ENCODE data around the gene ARHGAP10. TPM values are rescaled to one million over a fixed set of nuclear protein-coding genes. Genes with fewer than 3 reads are reported as not detected.

Gene ARHGAP10
- total RNA-seq, 2 donors from 2014 or later: 14.6 to 23.3 TPM

- no peak for ATAC-seq
- Mint-ChIP-seq H3K27ac (no peak overlapping the region), H3K27me3 (no peaks in the 10 kb centered on the region), H3K36me3 (ENCODE audit: low read depth) (no peaks in the 10 kb centered on the region), H3K4me3 (no peak overlapping the region), H3K4me1 (peaks cover 3% of the 10 kb centered on the region)
- no peak for DNase-seq
- no peaks in the 10 kb centered on the region for H3K9me3 ChIP-seq (ENCODE audit: control insufficient read depth, low read length, poor library complexity, severe bottlenecking)
Measured at GRCh38 chr4:147847751-147848590, 116.1 kb downstream of the ARHGAP10 start.

GRCh38 chr4:147848634-147849033 is 116.7 kb downstream of the ARHGAP10 start:
- no peak for ATAC-seq
- Mint-ChIP-seq H3K4me3 (no peak overlapping the region), H3K27me3 (no peaks in the 10 kb centered on the region), H3K4me1 (no peaks in the 10 kb centered on the region), H3K27ac (peak overlapping the region; percentile 2), H3K36me3 (ENCODE audit: low read depth) (no peaks in the 10 kb centered on the region)
- H3K9me3 ChIP-seq (ENCODE audit: control insufficient read depth, low read length, poor library complexity, severe bottlenecking): no peaks in the 10 kb centered on the region
- DNase-seq: no peak

- no peak overlapping the region for H3K4me3 Mint-ChIP-seq
- DNase-seq: no peak
- no peaks in the 10 kb centered on the region for H3K9me3 ChIP-seq (ENCODE audit: control insufficient read depth, low read length, poor library complexity, severe bottlenecking)
- no peaks in the 10 kb centered on the region for H3K27me3 Mint-ChIP-seq
- H3K27ac Mint-ChIP-seq: no peak overlapping the region
- no peak for ATAC-seq
- H3K36me3 Mint-ChIP-seq (ENCODE audit: low read depth): no peaks in the 10 kb centered on the region
- no peaks in the 10 kb centered on the region for H3K4me1 Mint-ChIP-seq
Measured at GRCh38 chr4:147851135-147851534, 119.2 kb downstream of the ARHGAP10 start.

- ATAC-seq (no peak), DNase-seq (no peak)
- peaks cover 3% of the 10 kb centered on the region for H3K36me3 Mint-ChIP-seq (ENCODE audit: low read depth)
- H3K27ac Mint-ChIP-seq: no peak overlapping the region
- H3K9me3 ChIP-seq (ENCODE audit: control insufficient read depth, low read length, poor library complexity, severe bottlenecking): no peaks in the 10 kb centered on the region
- H3K4me1 Mint-ChIP-seq: no peaks in the 10 kb centered on the region
- no peaks in the 10 kb centered on the region for H3K27me3 Mint-ChIP-seq
- no peak overlapping the region for H3K4me3 Mint-ChIP-seq
Measured at GRCh38 chr4:147853706-147854105, 121.8 kb downstream of the ARHGAP10 start.

GRCh38 chr4:147854154-147854553 is 122.3 kb downstream of the ARHGAP10 start:
- DNase-seq: no peak
- H3K27ac Mint-ChIP-seq: no peak overlapping the region
- no peak overlapping the region for H3K4me3 Mint-ChIP-seq
- H3K4me1 Mint-ChIP-seq: no peaks in the 10 kb centered on the region
- ATAC-seq: no peak
- no peaks in the 10 kb centered on the region for H3K9me3 ChIP-seq (ENCODE audit: control insufficient read depth, low read length, poor library complexity, severe bottlenecking)
- peaks cover 6% of the 10 kb centered on the region for H3K36me3 Mint-ChIP-seq (ENCODE audit: low read depth)
- H3K27me3 Mint-ChIP-seq: no peaks in the 10 kb centered on the region

GRCh38 chr4:147855571-147856009 is 123.7 kb downstream of the ARHGAP10 start:
- peaks cover 6% of the 10 kb centered on the region for H3K36me3 Mint-ChIP-seq (ENCODE audit: low read depth)
- ATAC-seq: no peak
- H3K4me1 Mint-ChIP-seq: no peaks in the 10 kb centered on the region
- no peaks in the 10 kb centered on the region for H3K27me3 Mint-ChIP-seq
- no peaks in the 10 kb centered on the region for H3K9me3 ChIP-seq (ENCODE audit: control insufficient read depth, low read length, poor library complexity, severe bottlenecking)
- H3K4me3 Mint-ChIP-seq: no peak overlapping the region
- no peak for DNase-seq
- H3K27ac Mint-ChIP-seq: peak overlapping the region; percentile 39

GRCh38 chr4:147860960-147861359 is 129.1 kb downstream of the ARHGAP10 start:
- no peaks in the 10 kb centered on the region for H3K9me3 ChIP-seq (ENCODE audit: control insufficient read depth, low read length, poor library complexity, severe bottlenecking)
- no peak overlapping the region for H3K4me3 Mint-ChIP-seq

GRCh38 chr4:147862043-147862692 is 130.3 kb downstream of the ARHGAP10 start:
- no peak for DNase-seq
- H3K36me3 Mint-ChIP-seq (ENCODE audit: low read depth): peaks cover 7% of the 10 kb centered on the region
- no peak overlapping the region for H3K27ac Mint-ChIP-seq
- no peak overlapping the region for H3K4me3 Mint-ChIP-seq
- no peak for ATAC-seq
- peaks cover 2% of the 10 kb centered on the region for H3K4me1 Mint-ChIP-seq
- H3K9me3 ChIP-seq (ENCODE audit: control insufficient read depth, low read length, poor library complexity, severe bottlenecking): no peaks in the 10 kb centered on the region
- no peaks in the 10 kb centered on the region for H3K27me3 Mint-ChIP-seq

More at GRCh38 chr4:147860960-147861359, 129.1 kb downstream of the ARHGAP10 start:
- Mint-ChIP-seq H3K36me3 (ENCODE audit: low read depth) (peaks cover 6% of the 10 kb centered on the region), H3K27ac (no peak overlapping the region), H3K27me3 (no peaks in the 10 kb centered on the region), H3K4me1 (peaks cover 2% of the 10 kb centered on the region)
- ATAC-seq (no peak), DNase-seq (no peak)

GRCh38 chr4:147863111-147863747 is 131.3 kb downstream of the ARHGAP10 start:
- ATAC-seq (no peak), DNase-seq (no peak)
- Mint-ChIP-seq H3K4me3 (no peak overlapping the region), H3K27ac (no peak overlapping the region), H3K36me3 (ENCODE audit: low read depth) (peaks cover 9% of the 10 kb centered on the region), H3K27me3 (no peaks in the 10 kb centered on the region), H3K4me1 (peaks cover 2% of the 10 kb centered on the region)
- H3K9me3 ChIP-seq (ENCODE audit: control insufficient read depth, low read length, poor library complexity, severe bottlenecking): no peaks in the 10 kb centered on the region

GRCh38 chr4:147863808-147864472 is 132.1 kb downstream of the ARHGAP10 start:
- no peak overlapping the region for H3K4me3 Mint-ChIP-seq
- peaks cover 2% of the 10 kb centered on the region for H3K4me1 Mint-ChIP-seq
- DNase-seq (no peak), ATAC-seq (no peak)
- no peaks in the 10 kb centered on the region for H3K9me3 ChIP-seq (ENCODE audit: control insufficient read depth, low read length, poor library complexity, severe bottlenecking)
- H3K27ac Mint-ChIP-seq: no peak overlapping the region
- no peaks in the 10 kb centered on the region for H3K27me3 Mint-ChIP-seq
- H3K36me3 Mint-ChIP-seq (ENCODE audit: low read depth): peaks cover 4% of the 10 kb centered on the region

- peaks cover 3% of the 10 kb centered on the region for H3K36me3 Mint-ChIP-seq (ENCODE audit: low read depth)
- H3K27me3 Mint-ChIP-seq: no peaks in the 10 kb centered on the region
- DNase-seq (no peak), ATAC-seq (no peak)
- H3K27ac Mint-ChIP-seq: no peak overlapping the region
- no peaks in the 10 kb centered on the region for H3K9me3 ChIP-seq (ENCODE audit: control insufficient read depth, low read length, poor library complexity, severe bottlenecking)
- peaks cover 4% of the 10 kb centered on the region for H3K4me1 Mint-ChIP-seq
- H3K4me3 Mint-ChIP-seq: no peak overlapping the region
Measured at GRCh38 chr4:147864607-147865006, 132.7 kb downstream of the ARHGAP10 start.

- DNase-seq (no peak), ATAC-seq (no peak)
- Mint-ChIP-seq H3K27ac (peak overlapping the region; percentile 59), H3K36me3 (ENCODE audit: low read depth) (peaks cover 3% of the 10 kb centered on the region), H3K4me3 (no peak overlapping the region), H3K4me1 (peaks cover 4% of the 10 kb centered on the region), H3K27me3 (no peaks in the 10 kb centered on the region)
- no peaks in the 10 kb centered on the region for H3K9me3 ChIP-seq (ENCODE audit: control insufficient read depth, low read length, poor library complexity, severe bottlenecking)
Measured at GRCh38 chr4:147865926-147866325, 134.0 kb downstream of the ARHGAP10 start.
